ENCODE measurements around the gene RUFY4.

DNA sequence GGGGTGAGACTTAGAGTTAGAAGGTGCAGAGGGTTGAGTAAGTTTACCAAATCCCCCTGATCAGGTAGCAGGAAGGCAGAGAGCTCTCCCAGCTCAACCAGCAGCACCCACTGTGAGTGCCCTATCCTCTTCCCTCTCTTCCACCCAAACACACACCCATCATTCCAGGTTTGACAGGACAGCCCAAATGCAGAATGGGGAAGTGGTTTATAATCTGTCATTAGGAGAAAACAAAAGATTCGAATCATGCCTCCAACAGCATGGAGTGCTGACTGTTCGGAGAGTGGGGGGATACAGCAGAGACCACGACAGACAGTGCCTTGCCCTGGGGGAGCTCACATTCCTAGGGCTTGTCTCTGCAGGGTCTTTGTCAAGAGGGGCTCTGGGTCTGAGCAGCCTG lies 68.5 kb downstream of the RUFY4 start:
- no peak for TF ChIP-seq ATF3 (CRISPR knock-in tag; conservative IDR thresholded peaks at IDR 0.05)
- no peak for TF ChIP-seq ETV6 (CRISPR knock-in tag; IDR thresholded peaks at IDR 0.05)
- TF ChIP-seq NR1H2 (CRISPR knock-in tag; IDR thresholded peaks at IDR 0.05): no peak
- TF ChIP-seq ZNF263 (CRISPR knock-in tag; IDR thresholded peaks at IDR 0.05; ENCODE audit: low read depth): no peak
- no peak for TF ChIP-seq RELA (CRISPR knock-in tag; IDR thresholded peaks at IDR 0.05; ENCODE audit: borderline replicate concordance)
- TF ChIP-seq, protein P1, sequence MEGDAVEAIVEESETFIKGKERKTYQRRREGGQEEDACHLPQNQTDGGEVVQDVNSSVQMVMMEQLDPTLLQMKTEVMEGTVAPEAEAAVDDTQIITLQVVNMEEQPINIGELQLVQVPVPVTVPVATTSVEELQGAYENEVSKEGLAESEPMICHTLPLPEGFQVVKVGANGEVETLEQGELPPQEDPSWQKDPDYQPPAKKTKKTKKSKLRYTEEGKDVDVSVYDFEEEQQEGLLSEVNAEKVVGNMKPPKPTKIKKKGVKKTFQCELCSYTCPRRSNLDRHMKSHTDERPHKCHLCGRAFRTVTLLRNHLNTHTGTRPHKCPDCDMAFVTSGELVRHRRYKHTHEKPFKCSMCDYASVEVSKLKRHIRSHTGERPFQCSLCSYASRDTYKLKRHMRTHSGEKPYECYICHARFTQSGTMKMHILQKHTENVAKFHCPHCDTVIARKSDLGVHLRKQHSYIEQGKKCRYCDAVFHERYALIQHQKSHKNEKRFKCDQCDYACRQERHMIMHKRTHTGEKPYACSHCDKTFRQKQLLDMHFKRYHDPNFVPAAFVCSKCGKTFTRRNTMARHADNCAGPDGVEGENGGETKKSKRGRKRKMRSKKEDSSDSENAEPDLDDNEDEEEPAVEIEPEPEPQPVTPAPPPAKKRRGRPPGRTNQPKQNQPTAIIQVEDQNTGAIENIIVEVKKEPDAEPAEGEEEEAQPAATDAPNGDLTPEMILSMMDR (IDR thresholded peaks at IDR 0.05): no peak

All from WTC11 (cell line).